Retina (tissue), 1 donor: Measurements from ENCODE around the gene PLEKHM3.
"Not testable (repeated sequence)": the region's sequence is repeated elsewhere in the genome, so short reads cannot be mapped to it uniquely, and the experiment has no call there.

Experiments used
- DNase-seq: peaks from one replicate; pipeline ENCODE4 v3.0.0-alpha.2; 2016

The PLEKHM3 gene

DNA sequence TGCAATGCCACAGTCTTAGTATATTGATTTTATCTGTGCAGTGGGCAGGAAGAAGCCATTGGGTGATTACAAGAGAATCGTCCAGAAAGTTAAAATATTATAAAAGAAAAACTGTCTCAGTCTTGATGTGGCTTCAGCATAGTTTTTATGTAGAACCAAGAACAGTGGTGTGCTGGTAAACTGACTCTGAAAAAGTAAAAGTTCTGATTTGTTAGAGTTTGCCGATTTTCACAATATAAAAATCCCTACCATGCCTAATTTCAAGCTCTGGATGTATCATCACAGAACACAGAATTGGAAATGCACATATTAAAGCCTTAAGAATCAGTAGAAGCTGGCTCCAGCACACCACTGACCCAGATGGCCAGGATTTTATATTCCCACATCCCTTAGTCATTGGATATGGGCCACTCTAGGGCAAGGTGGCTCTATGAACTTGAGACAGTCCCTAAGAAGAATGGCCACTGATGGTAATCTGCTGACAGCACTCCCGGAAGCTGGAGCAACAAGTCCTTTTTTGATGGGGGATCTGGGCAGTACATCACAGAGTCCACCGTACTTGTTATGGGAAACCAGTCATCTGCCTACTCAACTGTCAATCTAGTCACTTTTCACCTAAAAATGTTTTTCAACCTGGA is 9.3 kb upstream of the PLEKHM3 start:
- DNase-seq, result no peak

DNA sequence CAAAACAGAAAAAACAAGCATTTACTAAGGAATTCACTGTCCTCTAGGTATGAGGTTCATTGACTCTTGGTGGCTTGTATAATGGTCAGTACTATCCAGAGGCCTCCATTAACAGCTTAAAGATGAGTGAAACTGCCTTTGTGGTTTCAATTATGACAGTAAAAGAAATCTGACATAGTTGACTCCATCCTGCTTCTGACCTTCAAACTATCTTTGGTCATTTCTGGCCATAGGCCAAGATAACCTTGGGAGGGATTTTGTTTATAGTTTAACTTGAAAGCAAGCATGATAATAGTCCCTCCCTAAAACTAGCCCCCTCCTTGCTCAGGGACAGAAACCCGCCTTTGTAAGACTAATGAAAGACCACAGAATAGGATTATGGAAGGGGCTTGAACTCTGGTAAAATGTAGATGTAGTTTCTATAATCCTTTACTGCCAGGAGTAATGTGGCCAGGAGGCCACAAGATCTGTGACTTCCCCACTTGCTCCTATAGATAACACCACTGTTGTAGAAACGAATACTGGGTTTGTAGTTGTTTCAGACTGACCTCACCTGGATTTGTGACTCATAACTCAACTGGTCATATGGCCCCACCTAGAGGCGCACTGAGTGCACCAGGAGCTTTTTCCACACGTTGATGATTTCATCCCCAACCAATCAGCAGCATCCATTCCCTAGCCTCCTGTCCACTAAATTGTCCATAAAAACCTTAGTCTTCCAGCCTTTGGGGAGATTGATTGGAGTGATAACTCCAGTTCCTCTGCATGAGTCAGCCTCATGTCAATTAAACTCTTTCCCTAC is 8.6 kb upstream of the PLEKHM3 start:
- no peak for DNase-seq

DNA sequence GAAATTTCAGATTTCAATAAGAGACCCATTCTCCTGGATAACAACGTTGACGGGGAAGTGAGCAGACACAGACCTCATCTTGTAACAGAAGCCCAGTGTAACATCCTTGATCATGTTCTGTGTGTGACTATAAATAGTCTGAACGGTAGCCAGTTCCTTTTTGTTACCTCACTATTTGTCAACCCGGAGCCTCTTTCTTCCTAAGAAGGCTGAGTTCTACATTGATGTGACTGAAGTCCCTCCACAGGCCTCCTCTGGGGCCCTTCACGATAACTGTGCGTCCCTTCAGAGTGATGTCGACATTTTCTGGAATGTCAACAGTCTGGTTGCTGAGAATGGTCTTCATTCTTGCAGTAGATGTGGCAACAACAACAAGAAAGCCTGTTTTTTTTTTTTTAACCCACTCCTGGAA is 6.3 kb upstream of the PLEKHM3 start:
- no peak for DNase-seq

- no peak for DNase-seq
Observed at GRCh38 chr2:208025814-208026184, 472 bp upstream of the PLEKHM3 start.

GRCh38 chr2:208024091-208024490 is 1.2 kb downstream of the PLEKHM3 start:
- DNase-seq, result no peak

DNA sequence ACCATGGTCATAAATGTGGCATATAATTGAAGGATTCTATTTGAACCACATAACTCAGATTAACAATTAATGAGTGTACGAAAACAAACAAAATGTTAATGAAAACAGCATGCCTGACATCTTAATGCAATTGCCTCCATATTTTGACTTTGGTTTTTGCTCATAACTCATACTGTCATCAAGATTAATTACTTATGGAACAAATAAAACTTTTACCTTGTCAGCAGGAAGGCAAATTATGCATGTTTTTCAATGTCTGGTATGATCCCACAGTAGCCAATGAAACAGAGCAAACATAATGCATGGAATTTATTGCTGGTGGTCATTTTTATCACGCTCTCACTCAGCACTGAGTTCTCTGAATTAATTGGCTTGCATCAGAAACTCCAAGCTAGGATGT is 5.1 kb downstream of the PLEKHM3 start:
- no peak for DNase-seq

- DNase-seq, result not testable (repeated sequence)
Observed at GRCh38 chr2:208018124-208018712, 7.1 kb downstream of the PLEKHM3 start.

GRCh38 chr2:208017721-208018120 is 7.6 kb downstream of the PLEKHM3 start:
- no peak for DNase-seq

DNA sequence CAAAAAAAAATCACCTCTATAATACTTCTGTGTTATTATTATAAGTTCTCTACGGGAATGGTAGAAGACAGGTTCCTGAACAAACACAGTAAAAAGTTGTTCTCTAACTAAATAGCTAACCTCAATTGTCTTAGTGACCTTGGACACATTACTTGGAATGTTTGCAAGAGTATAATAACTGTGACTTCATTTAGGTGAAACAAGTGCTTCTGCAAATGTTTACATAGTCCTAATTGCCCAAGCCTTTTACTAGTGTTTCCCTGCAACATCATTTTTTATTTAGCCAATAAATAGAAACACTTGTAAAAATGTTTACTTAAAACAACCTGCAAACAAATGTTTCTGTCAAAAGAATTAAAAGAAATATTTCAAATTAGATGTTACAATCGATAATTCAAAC is 9.9 kb downstream of the PLEKHM3 start:
- no peak for DNase-seq

- no peak for DNase-seq
Observed at GRCh38 chr2:208013285-208014178, 11.8 kb downstream of the PLEKHM3 start.

- DNase-seq, result no peak
Observed at GRCh38 chr2:208012449-208012848, 12.9 kb downstream of the PLEKHM3 start.

DNA sequence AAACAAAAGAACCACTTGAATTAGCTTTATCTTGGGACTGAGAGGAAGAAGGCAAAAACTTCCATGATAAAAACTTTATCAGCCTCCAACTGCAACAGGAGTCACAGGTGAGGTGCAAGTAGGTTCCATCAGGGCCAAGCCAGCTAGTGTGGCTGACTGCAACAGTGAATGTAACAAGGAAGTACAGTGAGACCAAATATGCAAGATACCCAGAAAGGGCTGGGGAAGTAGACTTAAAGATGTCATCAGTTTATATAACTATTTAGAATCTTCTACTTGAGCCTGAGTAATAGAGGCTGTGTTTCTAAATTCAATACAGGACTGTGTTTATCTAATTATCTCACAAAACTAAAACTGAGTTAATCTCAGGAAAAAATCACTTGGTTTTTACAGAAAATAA is 14.8 kb downstream of the PLEKHM3 start:
- DNase-seq, result no peak

DNA sequence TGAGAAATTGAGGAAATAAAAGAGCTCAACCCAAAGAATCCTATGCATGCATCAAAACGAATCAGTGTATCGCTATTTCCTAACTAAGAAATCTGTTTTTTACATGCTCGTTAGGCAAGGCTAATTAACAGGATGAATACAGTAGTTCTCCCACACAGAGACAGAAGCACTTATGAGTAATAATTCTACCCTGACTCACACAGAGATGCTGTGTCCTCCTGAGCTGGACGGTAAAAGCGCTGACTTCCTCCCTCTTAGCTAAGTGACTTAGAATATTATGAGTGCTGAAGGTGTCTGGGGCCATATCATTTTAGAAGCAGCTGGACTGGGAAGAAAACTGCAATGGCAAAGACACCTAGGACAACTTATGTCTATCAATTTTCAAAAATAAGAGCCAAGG is 18.5 kb downstream of the PLEKHM3 start:
- DNase-seq, result no peak

- DNase-seq, result no peak
Observed at GRCh38 chr2:208006337-208006736, 19.0 kb downstream of the PLEKHM3 start.

- no peak for DNase-seq
Observed at GRCh38 chr2:208001924-208002323, 23.4 kb downstream of the PLEKHM3 start.

DNA sequence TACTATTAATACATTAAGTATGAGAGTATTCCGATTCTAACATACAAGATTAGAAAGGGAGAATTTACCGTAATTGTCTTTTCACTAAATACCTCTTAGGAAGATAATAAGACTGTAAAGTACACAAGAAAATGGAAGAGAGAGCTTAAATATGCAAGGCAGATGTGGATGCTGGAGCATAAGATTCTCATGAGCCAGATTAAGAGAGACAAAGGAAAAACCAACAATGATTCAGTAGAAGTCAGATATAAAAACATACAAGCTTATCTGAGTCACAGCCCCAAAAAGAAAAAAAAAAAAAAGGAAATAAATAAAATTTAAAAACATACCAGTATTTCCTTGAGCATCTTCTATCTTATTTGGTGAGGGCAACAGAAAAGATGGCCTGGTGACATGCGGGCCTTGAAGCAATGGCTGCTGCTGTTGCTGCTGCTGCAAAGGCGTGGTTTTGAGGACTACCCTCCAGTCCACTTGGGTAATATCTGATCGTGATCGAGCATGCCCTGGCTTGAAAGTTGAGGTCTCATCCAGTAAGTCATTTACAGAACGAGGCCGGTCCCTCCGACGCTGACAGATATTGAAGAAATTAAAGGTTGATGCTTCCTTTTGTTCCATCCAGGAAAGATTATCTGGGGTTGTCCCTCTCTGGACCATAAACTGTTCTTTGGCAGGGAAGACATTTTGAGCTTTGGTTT is 24.5 kb downstream of the PLEKHM3 start:
- no peak for DNase-seq

- DNase-seq, result no peak
Observed at GRCh38 chr2:207996848-207997247, 28.5 kb downstream of the PLEKHM3 start.

- no peak for DNase-seq
Observed at GRCh38 chr2:207995887-207996286, 29.4 kb downstream of the PLEKHM3 start.

DNA sequence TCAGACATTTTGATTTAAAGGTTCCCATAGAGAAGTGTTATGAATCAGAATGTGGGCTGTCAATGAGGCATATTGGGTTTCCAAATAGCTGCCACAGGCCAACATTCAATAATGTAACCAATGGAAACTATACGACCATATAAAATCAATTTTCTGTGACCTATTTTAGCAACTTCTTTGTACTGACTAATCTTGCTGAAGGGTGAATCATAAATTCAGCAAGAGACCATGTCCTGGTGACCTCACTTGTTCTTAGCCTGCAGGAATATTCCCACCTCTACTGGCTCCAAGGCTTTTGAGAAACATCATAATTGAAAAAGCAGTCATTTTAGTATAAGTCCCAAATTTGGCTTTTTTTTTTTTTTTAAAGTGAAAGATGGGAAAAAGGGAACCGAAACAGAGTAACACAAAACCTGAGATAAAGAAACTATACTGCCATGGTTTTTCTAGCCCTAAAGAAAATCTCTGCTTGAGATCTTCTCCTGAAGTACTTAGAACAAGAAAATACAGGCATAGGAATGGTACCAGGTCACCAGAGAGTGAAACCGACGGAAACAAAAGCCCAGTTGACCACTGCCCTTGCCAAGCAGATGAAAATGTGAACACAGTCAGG is 32.1 kb downstream of the PLEKHM3 start:
- DNase-seq, result no peak

DNA sequence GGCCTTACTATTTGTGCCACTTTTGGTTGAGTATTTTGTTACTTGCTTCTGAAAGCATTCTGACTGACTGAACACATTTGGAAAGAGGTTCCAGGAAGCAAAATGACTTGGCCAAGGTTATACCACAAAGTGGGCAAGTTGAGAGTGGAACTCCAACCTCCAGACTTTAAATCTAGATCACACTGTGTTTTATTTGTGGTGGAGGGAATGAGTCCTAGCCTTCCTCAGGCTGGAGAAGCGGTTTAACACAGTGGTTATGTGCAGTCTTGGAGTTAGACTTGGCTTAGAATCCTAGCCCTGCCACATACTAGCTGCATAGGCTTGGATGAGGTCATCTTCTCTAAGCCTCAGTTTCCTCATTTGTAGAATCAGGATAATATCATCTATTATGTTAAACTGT is 33.4 kb downstream of the PLEKHM3 start:
- no peak for DNase-seq

- no peak for DNase-seq
Observed at GRCh38 chr2:207990784-207991183, 34.5 kb downstream of the PLEKHM3 start.

- no peak for DNase-seq
Observed at GRCh38 chr2:207988975-207989374, 36.4 kb downstream of the PLEKHM3 start.
